GM21825 (cell line): ENCODE data around the gene OPN4.

Experiments
- ATAC-seq: cut with Tn5 transposase; IDR thresholded peaks from one replicate; pipeline ENCODE4 v1.9.1; 2021; ENCODE audit warnings: mild to moderate bottlenecking, moderate library complexity; ENCODE audit not compliant: unreplicated experiment

Gene OPN4

DNA sequence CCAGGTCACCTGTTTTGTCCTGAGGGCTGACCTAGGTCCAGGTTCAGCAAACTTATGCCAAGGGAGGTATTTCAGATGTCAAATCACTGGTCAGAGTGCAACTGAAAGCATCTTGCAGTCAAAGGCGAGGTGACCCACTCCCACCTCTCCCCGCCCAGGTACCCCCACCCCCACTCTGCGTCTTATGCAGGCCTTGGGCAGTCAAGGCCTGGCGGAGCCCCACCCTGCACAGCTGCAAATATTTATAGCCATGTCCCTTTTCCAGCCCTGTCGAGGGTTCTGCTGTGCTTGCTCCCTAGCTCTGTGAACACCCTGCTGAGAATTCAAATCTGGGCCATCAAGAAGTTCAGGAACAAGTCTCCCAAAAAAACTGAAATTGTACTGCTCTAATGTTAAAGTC is 61.5 kb downstream of the OPN4 start:
- ATAC-seq, result no peak
